Thoracic aorta (tissue), 2 donors: ENCODE measurements around the gene PLA2R1. TPM values are rescaled to one million over a fixed set of nuclear protein-coding genes. Genes with fewer than 3 reads are reported as not detected.

Experiments
- ATAC-seq: fragments of 150-250 bp; one replicate; pipeline ENCODE4 v1.8.0; 2017; ENCODE audit warnings: low read depth; ENCODE audit not compliant: insufficient number of reproducible peaks, low FRiP score
- DNase-seq: peaks from one replicate; pipeline ENCODE4 v3.0.0-alpha.2; 2020; ENCODE audit warnings: low spot score
- H3K27ac ChIP-seq, 2 donors: fragments of 200-600 bp; sonication (generic); 1 replicate in 1 of 2; 2 replicates in 1 of 2; pipeline ENCODE4 v1.5.1; 2016; ENCODE audit warnings: mild to moderate bottlenecking in 2 of 2, moderate library complexity in 2 of 2
- H3K27me3 ChIP-seq: fragments of 200-600 bp; sonication (generic); replicated peaks from 2 replicates; pipeline ENCODE4 v1.6.0; 2016; ENCODE audit warnings: mild to moderate bottlenecking; ENCODE audit not compliant: insufficient read depth
- H3K36me3 ChIP-seq: fragments of 200-600 bp; sonication (generic); one replicate; pipeline ENCODE4 v1.5.1; 2016
- H3K4me1 ChIP-seq, 2 donors: fragments of 200-600 bp; sonication (generic); 1 replicate in 1 of 2; 2 replicates in 1 of 2; pipeline versions ENCODE4 v1.5.1 to v1.6.0; 2016; ENCODE audit warnings: low read depth in 2 of 2, mild to moderate bottlenecking in 1 of 2; ENCODE audit not compliant: control insufficient read depth in 1 of 2
- H3K4me3 ChIP-seq: fragments of 200-600 bp; sonication (generic); 2 replicates; pipeline ENCODE4 v1.5.1; 2016; ENCODE audit warnings: mild to moderate bottlenecking
- H3K9me3 ChIP-seq: fragments of 200-600 bp; sonication (generic); 2 replicates; pipeline ENCODE4 v1.5.1; 2016
- CTCF ChIP-seq: fragments of 200-600 bp; sonication (generic); IDR thresholded peaks from one replicate; pipeline ENCODE4 v1.5.1; 2019; ENCODE audit warnings: antibody characterized with exemption
- total RNA-seq, 2 donors: library from RNA; depleted of rRNA; stranded (reverse); fragments of >200 nt; gene quantifications; one replicate each; pipeline versions ENCODE4 v1.1.0 to v1.2.3, GENCODE V29; 2016

The PLA2R1 gene
- total RNA-seq, 2 donors from 2014 or later, result 28.3 to 28.7 TPM

DNA sequence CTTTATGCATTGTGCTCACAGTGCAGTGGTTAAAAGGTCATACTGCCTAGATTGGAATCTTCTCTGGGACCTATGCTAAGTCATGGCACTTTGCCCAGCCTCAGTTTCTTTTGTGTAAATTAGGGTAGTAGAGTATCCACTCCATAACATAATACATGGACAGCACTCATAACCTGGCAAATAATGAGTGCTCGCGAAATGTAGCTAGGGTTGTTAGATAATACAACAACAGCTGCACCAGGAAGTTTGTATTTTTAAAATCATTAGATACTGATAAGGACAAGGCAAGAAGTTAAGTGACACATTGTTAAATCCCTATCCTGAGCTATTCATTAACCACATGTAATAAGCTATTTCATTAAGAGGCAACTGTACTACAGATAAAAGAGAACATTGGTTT is 13.8 kb upstream of the PLA2R1 start:
- no peaks in the 10 kb centered on the region for H3K9me3 ChIP-seq
- H3K4me3 ChIP-seq, result no peak overlapping the region
- peaks cover 6 to 14% of the 10 kb centered on the region in 2 donors for H3K4me1 ChIP-seq
- H3K27ac ChIP-seq, result no peak overlapping the region
- TF ChIP-seq CTCF, result no peak
- DNase-seq (no peak), ATAC-seq (no peak)
- H3K36me3 ChIP-seq, result no peaks in the 10 kb centered on the region
- no peaks in the 10 kb centered on the region for H3K27me3 ChIP-seq

DNA sequence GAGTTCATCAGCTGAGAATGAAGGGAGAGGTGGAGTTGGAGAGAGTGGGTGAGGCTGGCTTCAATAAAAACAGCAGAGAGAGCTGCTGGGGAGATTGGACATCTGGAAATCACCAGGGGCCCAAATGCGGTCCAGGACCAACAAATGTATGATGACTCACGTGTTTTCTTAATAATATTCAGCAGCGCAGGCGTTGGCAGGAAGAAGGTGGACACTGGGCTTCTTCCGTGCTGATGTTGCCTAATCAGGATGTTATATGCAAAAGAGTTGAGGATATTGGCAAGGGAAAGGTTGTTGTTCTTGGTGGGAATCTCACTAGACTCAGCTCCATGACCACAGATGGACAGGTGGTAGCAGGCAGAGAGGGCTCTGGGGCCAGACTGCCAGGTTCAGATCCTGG is 12.8 kb upstream of the PLA2R1 start:
- Histone ChIP-seq H3K27me3 (no peaks in the 10 kb centered on the region), H3K27ac (no peak overlapping the region), H3K36me3 (no peaks in the 10 kb centered on the region), H3K4me1 (peaks cover 6 to 14% of the 10 kb centered on the region in 2 donors), H3K9me3 (no peaks in the 10 kb centered on the region), H3K4me3 (peak overlapping the region; percentile 8)
- TF ChIP-seq CTCF, result no peak
- DNase-seq, result peak; percentile 47
- ATAC-seq, result peak; percentile 86

GRCh38 chr2:160073284-160073888 is 11.0 kb upstream of the PLA2R1 start:
- no peaks in the 10 kb centered on the region for H3K36me3 ChIP-seq
- H3K9me3 ChIP-seq, result no peaks in the 10 kb centered on the region
- H3K27me3 ChIP-seq, result no peaks in the 10 kb centered on the region
- no peak overlapping the region for H3K4me3 ChIP-seq
- TF ChIP-seq CTCF, result no peak
- no peak overlapping the region for H3K27ac ChIP-seq
- DNase-seq (no peak), ATAC-seq (no peak)
- peaks cover 6 to 14% of the 10 kb centered on the region in 2 donors for H3K4me1 ChIP-seq

GRCh38 chr2:160068906-160069305 is 6.5 kb upstream of the PLA2R1 start:
- H3K27me3 ChIP-seq, result no peaks in the 10 kb centered on the region
- no peak for ATAC-seq
- no peak overlapping the region for H3K4me3 ChIP-seq
- TF ChIP-seq CTCF, result no peak
- no peak overlapping the region for H3K27ac ChIP-seq
- no peaks in the 10 kb centered on the region for H3K4me1 ChIP-seq
- DNase-seq, result no peak
- no peaks in the 10 kb centered on the region for H3K9me3 ChIP-seq
- no peaks in the 10 kb centered on the region for H3K36me3 ChIP-seq

DNA sequence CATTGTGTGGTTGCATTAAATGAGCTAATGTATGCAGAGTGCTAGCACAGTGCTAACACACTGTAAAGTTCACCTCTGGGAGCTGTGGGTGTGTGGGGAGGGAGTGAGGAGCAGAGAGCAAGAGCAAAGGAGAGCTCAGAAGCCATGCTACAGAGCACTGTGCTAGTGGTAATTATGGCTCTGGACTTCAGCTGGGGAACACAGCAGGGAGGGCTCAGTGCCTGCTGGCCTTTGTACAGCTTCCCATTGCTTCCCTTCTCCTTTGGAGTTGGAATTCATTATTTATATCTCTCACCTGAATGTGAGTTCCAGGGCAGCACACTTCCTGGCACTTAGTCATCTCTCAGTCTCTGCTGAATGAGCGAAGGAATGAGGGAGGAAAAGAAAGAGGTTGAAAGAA is 2.5 kb upstream of the PLA2R1 start:
- no peaks in the 10 kb centered on the region for H3K9me3 ChIP-seq
- no peak for TF ChIP-seq CTCF
- H3K4me3 ChIP-seq, result no peak overlapping the region
- no peaks in the 10 kb centered on the region for H3K36me3 ChIP-seq
- peaks cover 12 to 19% of the 10 kb centered on the region in 2 donors for H3K4me1 ChIP-seq
- no peak overlapping the region for H3K27ac ChIP-seq
- no peak for DNase-seq
- ATAC-seq, result no peak
- H3K27me3 ChIP-seq, result no peaks in the 10 kb centered on the region
